Hepatocyte (in vitro differentiated cells): Measurements from ENCODE around the gene PDSS2.

Experiments
- EZH2 ChIP-seq: fragments of 200-600 bp; sonication (generic); IDR thresholded peaks from 2 replicates; pipeline ENCODE4 v1.6.1; 2016; ENCODE audit warnings: antibody characterized with exemption, mild to moderate bottlenecking, borderline replicate concordance
- EZH2phosphoT487 ChIP-seq: fragments of 200-600 bp; sonication (generic); IDR thresholded peaks from one replicate; pipeline ENCODE4 v1.6.1; 2018; ENCODE audit warnings: antibody characterized with exemption, mild to moderate bottlenecking, low read depth, moderate library complexity; ENCODE audit not compliant: unreplicated experiment, severe bottlenecking
- TF ChIP-seq, protein P1 (sequence below): fragments of 200-600 bp; sonication (generic); IDR thresholded peaks from 2 replicates; pipeline ENCODE4 v1.5.1; 2016; ENCODE audit warnings: antibody characterized with exemption, mild to moderate bottlenecking; ENCODE audit not compliant: poor library complexity

DNA sequence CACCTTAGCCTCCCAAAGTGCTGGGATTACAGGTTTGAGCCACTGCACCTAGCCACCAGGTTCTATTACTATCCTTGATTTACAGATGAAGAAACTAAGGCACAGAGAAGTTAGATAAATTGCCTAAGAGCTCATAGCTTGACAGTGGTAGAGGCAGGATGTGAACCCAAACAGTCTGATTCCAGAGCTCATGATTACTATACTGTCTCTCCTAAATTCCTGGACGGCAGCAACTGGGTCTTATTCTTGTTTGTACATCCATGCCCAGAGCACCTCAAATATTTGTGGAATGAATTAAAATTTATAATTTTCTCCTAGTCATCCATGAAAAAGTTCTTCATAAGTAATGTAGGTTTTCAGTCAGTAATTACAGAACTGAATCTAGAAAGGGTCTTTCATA lies 15.1 kb downstream of the PDSS2 start:
- TF ChIP-seq, protein P1, sequence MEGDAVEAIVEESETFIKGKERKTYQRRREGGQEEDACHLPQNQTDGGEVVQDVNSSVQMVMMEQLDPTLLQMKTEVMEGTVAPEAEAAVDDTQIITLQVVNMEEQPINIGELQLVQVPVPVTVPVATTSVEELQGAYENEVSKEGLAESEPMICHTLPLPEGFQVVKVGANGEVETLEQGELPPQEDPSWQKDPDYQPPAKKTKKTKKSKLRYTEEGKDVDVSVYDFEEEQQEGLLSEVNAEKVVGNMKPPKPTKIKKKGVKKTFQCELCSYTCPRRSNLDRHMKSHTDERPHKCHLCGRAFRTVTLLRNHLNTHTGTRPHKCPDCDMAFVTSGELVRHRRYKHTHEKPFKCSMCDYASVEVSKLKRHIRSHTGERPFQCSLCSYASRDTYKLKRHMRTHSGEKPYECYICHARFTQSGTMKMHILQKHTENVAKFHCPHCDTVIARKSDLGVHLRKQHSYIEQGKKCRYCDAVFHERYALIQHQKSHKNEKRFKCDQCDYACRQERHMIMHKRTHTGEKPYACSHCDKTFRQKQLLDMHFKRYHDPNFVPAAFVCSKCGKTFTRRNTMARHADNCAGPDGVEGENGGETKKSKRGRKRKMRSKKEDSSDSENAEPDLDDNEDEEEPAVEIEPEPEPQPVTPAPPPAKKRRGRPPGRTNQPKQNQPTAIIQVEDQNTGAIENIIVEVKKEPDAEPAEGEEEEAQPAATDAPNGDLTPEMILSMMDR, result no peak
- TF ChIP-seq EZH2phosphoT487 (no peak), EZH2 (no peak)
